T-helper 17 cell (primary cell): ENCODE data around the gene BRINP2. TPM values are rescaled to one million over a fixed set of nuclear protein-coding genes. Genes with fewer than 3 reads are reported as not detected.

Experiments used
- ATAC-seq: fragments of 150-1000 bp; cut with Tn5 transposase; 2 replicates; pipeline ENCODE4 v1.10.0; 2021; ENCODE audit warnings: mild to moderate bottlenecking, moderate library complexity
- DNase-seq, 3 donors: peaks; one replicate each; pipeline versions ENCODE4 v3.0.0 to v3.0.0-alpha.2; 2020 to 2021
- H3K9me3 ChIP-seq: one replicate; pipeline ENCODE4 v1.7.0; 2013; ENCODE audit warnings: low read length, mild to moderate bottlenecking; ENCODE audit not compliant: control insufficient read depth, poor library complexity, severe bottlenecking
- H3K27ac Mint-ChIP-seq: one replicate; pipeline ENCODE4 v1.8.0; 2022; ENCODE audit warnings: mild to moderate bottlenecking, moderate library complexity, mixed read lengths
- H3K27me3 Mint-ChIP-seq: one replicate; pipeline ENCODE4 v1.8.0; 2022; ENCODE audit warnings: mixed read lengths
- H3K36me3 Mint-ChIP-seq: one replicate; pipeline ENCODE4 v1.8.0; 2022; ENCODE audit warnings: low read depth, mixed read lengths
- H3K4me1 Mint-ChIP-seq: one replicate; pipeline ENCODE4 v1.8.0; 2022; ENCODE audit warnings: mild to moderate bottlenecking, mixed read lengths
- H3K4me3 Mint-ChIP-seq: one replicate; pipeline ENCODE4 v1.8.0; 2022; ENCODE audit warnings: mild to moderate bottlenecking, moderate library complexity, mixed read lengths
- total RNA-seq, 4 donors: library from RNA in 2 of 4; stranded (reverse) in 2 of 4; gene quantifications; one replicate each; pipeline ENCODE4 v1.2.3 and lab custom pipeline; 2022 to 2026

BRINP2 gene
- total RNA-seq, 2 donors from 2014 or later: not detected

DNA sequence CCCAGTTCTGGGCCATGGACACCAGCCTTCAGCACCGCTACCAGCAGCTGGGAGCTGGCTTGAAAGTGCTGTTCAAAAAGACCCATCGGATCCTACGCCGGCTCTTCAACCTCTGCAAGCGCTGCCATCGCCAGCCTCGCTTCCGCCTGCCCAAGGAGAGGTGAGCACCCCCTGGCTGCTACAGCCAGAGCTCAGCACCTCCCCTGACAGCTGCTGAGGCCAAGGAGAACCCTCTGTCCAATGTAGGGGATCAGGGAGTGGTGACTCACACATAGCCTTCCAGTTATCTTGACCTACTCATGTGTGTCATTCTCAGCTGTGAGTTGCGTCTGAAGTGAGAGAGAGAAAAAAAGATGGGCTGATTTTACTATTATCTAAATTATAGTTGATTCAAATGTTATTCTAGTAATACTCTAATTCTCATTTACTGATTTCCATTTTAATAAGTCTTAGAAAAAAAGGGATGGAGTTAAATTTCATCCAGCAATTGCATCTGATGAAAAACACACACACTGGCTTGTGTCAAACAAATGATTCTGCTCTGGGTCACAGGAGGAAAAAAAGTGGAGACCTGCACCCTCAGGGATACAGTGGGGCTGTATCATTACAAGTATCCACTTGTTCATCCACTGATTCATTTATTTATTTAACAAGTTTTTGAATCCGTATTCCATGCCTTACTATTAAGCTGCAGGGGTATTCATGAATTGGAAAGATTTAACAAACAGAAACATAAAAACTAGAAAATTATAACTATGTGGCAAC, 108.0 kb downstream of the BRINP2 start:
- no peaks in the 10 kb centered on the region for H3K9me3 ChIP-seq
- DNase-seq (no peak), ATAC-seq (no peak)
- Mint-ChIP-seq H3K27me3 (no peaks in the 10 kb centered on the region), H3K27ac (no peak overlapping the region), H3K4me1 (no peaks in the 10 kb centered on the region), H3K4me3 (no peak overlapping the region), H3K36me3 (no peaks in the 10 kb centered on the region)

DNA sequence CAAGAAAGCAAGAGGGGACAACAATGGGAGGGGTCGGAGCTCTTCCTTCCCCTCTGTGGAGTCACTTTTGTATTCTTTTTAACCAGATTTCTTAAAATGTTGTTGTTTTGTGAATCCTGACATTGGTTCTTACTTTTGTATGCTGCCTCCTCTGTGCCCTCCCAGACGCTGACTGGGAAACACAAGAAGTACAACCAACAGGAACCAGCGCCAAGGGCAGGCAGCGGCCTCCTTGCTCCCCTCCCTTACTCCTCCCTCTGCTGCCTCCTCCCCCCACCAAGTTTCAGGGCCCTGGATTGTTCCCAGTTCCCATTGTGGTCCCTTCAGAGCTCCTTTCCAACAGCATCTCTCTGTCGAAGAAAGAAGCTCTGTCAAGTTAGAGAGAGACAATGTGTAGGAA, 111.1 kb downstream of the BRINP2 start:
- ATAC-seq (no peak), DNase-seq (no peak)
- H3K4me3 Mint-ChIP-seq: no peak overlapping the region
- H3K27ac Mint-ChIP-seq: no peak overlapping the region
- H3K27me3 Mint-ChIP-seq: no peaks in the 10 kb centered on the region
- no peaks in the 10 kb centered on the region for H3K36me3 Mint-ChIP-seq
- peaks cover 3% of the 10 kb centered on the region for H3K9me3 ChIP-seq
- H3K4me1 Mint-ChIP-seq: no peaks in the 10 kb centered on the region

GRCh38 chr1:177282976-177283375, 112.2 kb downstream of the BRINP2 start:
- peaks cover 3% of the 10 kb centered on the region for H3K9me3 ChIP-seq
- Mint-ChIP-seq H3K36me3 (no peaks in the 10 kb centered on the region), H3K4me1 (no peaks in the 10 kb centered on the region), H3K4me3 (no peak overlapping the region), H3K27me3 (no peaks in the 10 kb centered on the region), H3K27ac (no peak overlapping the region)
- ATAC-seq (no peak), DNase-seq (no peak)

DNA sequence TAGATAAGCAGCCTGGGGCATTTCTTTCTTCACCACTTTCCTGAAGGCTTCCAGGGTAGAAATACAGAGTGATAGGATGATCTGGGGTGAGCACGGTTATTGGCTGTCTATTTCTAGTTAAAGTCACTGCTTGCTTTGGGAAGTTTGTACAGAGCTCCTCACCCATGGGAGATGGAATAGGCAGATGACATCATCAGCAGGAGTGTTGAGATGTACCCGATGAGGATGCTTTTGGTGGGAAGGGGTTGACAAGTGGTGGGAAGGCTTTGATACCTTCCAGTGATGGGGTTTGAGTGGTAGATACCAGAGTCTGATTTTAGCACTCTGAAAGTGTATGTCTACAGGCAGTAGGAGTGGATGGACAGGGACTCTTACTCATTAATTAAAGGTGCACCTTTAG, 112.6 kb downstream of the BRINP2 start:
- H3K27me3 Mint-ChIP-seq: no peaks in the 10 kb centered on the region
- no peak overlapping the region for H3K27ac Mint-ChIP-seq
- DNase-seq (no peak), ATAC-seq (no peak)
- peaks cover 3% of the 10 kb centered on the region for H3K9me3 ChIP-seq
- H3K4me3 Mint-ChIP-seq: no peak overlapping the region
- no peaks in the 10 kb centered on the region for H3K36me3 Mint-ChIP-seq
- H3K4me1 Mint-ChIP-seq: no peaks in the 10 kb centered on the region

DNA sequence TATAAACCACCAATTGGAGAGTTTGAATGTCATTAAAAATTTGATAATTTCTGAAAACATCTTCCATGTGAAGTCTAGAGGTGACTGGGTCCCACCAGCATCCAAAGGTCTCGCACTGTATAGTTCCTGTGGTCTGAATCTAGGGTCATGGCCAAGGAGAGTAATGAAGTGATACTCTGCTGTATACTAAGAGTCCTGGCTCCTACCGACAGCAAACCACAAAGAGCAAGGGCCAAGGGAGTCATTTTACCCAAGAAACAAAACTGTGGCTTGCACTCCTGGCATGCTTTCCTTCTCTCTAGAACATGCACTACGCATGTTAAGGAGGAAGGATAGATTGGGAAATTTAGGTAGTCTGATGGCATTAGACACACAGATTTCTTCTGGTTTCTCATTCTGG, 115.6 kb downstream of the BRINP2 start:
- ATAC-seq (no peak), DNase-seq (no peak)
- no peaks in the 10 kb centered on the region for H3K4me1 Mint-ChIP-seq
- no peaks in the 10 kb centered on the region for H3K27me3 Mint-ChIP-seq
- H3K4me3 Mint-ChIP-seq: no peak overlapping the region
- no peaks in the 10 kb centered on the region for H3K36me3 Mint-ChIP-seq
- peaks cover 3% of the 10 kb centered on the region for H3K9me3 ChIP-seq
- H3K27ac Mint-ChIP-seq: no peak overlapping the region

DNA sequence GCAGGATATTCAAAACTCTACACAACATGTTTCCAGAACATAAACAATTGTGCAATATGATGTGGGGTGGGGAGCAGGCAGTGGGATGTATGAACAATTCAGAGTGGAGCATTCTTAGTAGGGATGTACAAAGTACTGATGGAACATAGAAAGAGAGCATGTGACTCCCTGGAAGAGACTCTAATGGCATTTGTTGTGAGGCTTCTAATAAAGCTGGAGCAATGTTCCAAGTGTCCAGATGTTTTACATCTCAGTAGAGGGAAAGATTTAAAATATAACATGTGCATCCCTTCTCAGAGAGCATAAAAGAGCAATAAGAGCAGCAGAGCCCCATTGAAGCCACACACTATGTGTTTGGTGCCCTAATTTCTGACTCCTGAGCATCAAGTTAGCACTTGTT, 116.5 kb downstream of the BRINP2 start:
- Mint-ChIP-seq H3K4me3 (no peak overlapping the region), H3K27ac (no peak overlapping the region), H3K27me3 (no peaks in the 10 kb centered on the region), H3K36me3 (no peaks in the 10 kb centered on the region), H3K4me1 (no peaks in the 10 kb centered on the region)
- peaks cover 3% of the 10 kb centered on the region for H3K9me3 ChIP-seq
- ATAC-seq (no peak), DNase-seq (no peak)

GRCh38 chr1:177287994-177288393, 117.2 kb downstream of the BRINP2 start:
- H3K27me3 Mint-ChIP-seq: no peaks in the 10 kb centered on the region
- ATAC-seq: no peak
- H3K4me1 Mint-ChIP-seq: no peaks in the 10 kb centered on the region
- DNase-seq: no peak
- H3K4me3 Mint-ChIP-seq: no peak overlapping the region
- H3K36me3 Mint-ChIP-seq: no peaks in the 10 kb centered on the region
- peaks cover 3% of the 10 kb centered on the region for H3K9me3 ChIP-seq
- H3K27ac Mint-ChIP-seq: no peak overlapping the region

DNA sequence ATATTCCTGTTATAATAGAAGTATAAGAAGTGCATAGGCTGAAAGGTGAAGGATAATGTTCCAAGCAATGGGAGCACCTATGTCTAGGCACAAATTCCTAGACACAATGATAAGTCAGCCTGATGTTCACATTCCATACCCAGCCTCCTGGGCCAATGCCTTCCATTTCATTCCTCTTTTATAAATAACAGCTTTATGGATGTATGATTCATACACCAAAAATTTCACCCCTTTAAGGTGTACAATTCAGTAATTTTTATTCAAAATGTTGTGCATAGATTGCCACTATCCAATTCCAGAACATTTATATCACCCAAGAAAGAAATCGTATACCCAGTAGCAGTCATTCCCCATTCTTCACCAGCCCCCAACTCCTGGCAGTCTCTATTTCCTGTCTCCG, 118.8 kb downstream of the BRINP2 start:
- peaks cover 3% of the 10 kb centered on the region for H3K9me3 ChIP-seq
- Mint-ChIP-seq H3K4me1 (no peaks in the 10 kb centered on the region), H3K27me3 (no peaks in the 10 kb centered on the region), H3K4me3 (no peak overlapping the region), H3K27ac (no peak overlapping the region), H3K36me3 (no peaks in the 10 kb centered on the region)
- DNase-seq (no peak), ATAC-seq (no peak)

GRCh38 chr1:177300431-177300830, 129.7 kb downstream of the BRINP2 start:
- DNase-seq (no peak), ATAC-seq (no peak)
- no peaks in the 10 kb centered on the region for H3K4me1 Mint-ChIP-seq
- H3K4me3 Mint-ChIP-seq: no peak overlapping the region
- H3K9me3 ChIP-seq: no peaks in the 10 kb centered on the region
- no peaks in the 10 kb centered on the region for H3K27me3 Mint-ChIP-seq
- no peak overlapping the region for H3K27ac Mint-ChIP-seq
- no peaks in the 10 kb centered on the region for H3K36me3 Mint-ChIP-seq

GRCh38 chr1:177301425-177302124, 130.8 kb downstream of the BRINP2 start:
- ATAC-seq: no peak

GRCh38 chr1:177302357-177303044, 131.7 kb downstream of the BRINP2 start:
- no peaks in the 10 kb centered on the region for H3K9me3 ChIP-seq
- H3K27me3 Mint-ChIP-seq: no peaks in the 10 kb centered on the region
- H3K4me1 Mint-ChIP-seq: no peaks in the 10 kb centered on the region
- DNase-seq: no peak
- H3K4me3 Mint-ChIP-seq: no peak overlapping the region
- no peaks in the 10 kb centered on the region for H3K36me3 Mint-ChIP-seq
- no peak for ATAC-seq
- H3K27ac Mint-ChIP-seq: no peak overlapping the region

More at GRCh38 chr1:177301425-177302124, 130.8 kb downstream of the BRINP2 start:
- no peak overlapping the region for H3K27ac Mint-ChIP-seq
- no peaks in the 10 kb centered on the region for H3K36me3 Mint-ChIP-seq
- no peak overlapping the region for H3K4me3 Mint-ChIP-seq
- no peaks in the 10 kb centered on the region for H3K27me3 Mint-ChIP-seq
- no peak for DNase-seq
- no peaks in the 10 kb centered on the region for H3K4me1 Mint-ChIP-seq
- no peaks in the 10 kb centered on the region for H3K9me3 ChIP-seq

GRCh38 chr1:177305040-177306018, 134.6 kb downstream of the BRINP2 start:
- Mint-ChIP-seq H3K36me3 (no peaks in the 10 kb centered on the region), H3K27ac (no peak overlapping the region), H3K4me3 (no peak overlapping the region), H3K4me1 (no peaks in the 10 kb centered on the region), H3K27me3 (no peaks in the 10 kb centered on the region)
- H3K9me3 ChIP-seq: no peaks in the 10 kb centered on the region
- ATAC-seq (no peak), DNase-seq (no peak)

- H3K4me1 Mint-ChIP-seq: no peaks in the 10 kb centered on the region
- ATAC-seq: no peak
- no peaks in the 10 kb centered on the region for H3K36me3 Mint-ChIP-seq
- H3K27me3 Mint-ChIP-seq: no peaks in the 10 kb centered on the region
- H3K9me3 ChIP-seq: no peaks in the 10 kb centered on the region
- H3K27ac Mint-ChIP-seq: no peak overlapping the region
- H3K4me3 Mint-ChIP-seq: no peak overlapping the region
- DNase-seq: no peak
Observed at GRCh38 chr1:177306019-177306415, 135.3 kb downstream of the BRINP2 start.
